K562 (cell line): Measurements from ENCODE around the gene IL26. TPM values are rescaled to one million over a fixed set of nuclear protein-coding genes. Genes with fewer than 3 reads are reported as not detected.

Experiments used
- ATAC-seq: fragments of 200-7000 bp; cut with Tn5 transposase; 3 replicates; pipeline ENCODE4 v1.9.1; 2020; ENCODE audit warnings: moderate library complexity
- BruUV-seq: library from RNA; stranded (reverse); fragments of 400-500 nt; replicated peaks from 2 replicates; lab custom pipeline; 2021; lab: Mats Ljungman, UMichigan
- CTCF ChIA-PET: fragments of 300-600 bp; formaldehyde crosslinking; extraction: SDS; loops from one replicate; lab custom pipeline; 2021; ENCODE audit warnings: low intra/inter-chr PET ratio; lab: Yijun Ruan, JAX
- POLR2A ChIA-PET: fragments of 300-600, 350-650 bp; sonication (Branson Sonifier 250); formaldehyde crosslinking; extraction: SDS; loops from one replicate; lab custom pipeline; 2021; ENCODE audit warnings: antibody characterized with exemption, inconsistent platforms; lab: Yijun Ruan, JAX
- DNase-seq, 4 experiments: peaks; one replicate each; pipeline versions ENCODE4 v3.0.0 to v3.0.0-alpha.2; 2011 to 2018; ENCODE audit warnings: low spot score in 3 of 4, mixed read lengths in 3 of 4; ENCODE audit errors: extremely low read depth in 1 of 4
- FAIRE-seq: peaks from 2 replicates; lab custom pipeline; 2011; peaks lifted over from hg19 to GRCh38; lab: Jason Lieb, UNC
- H2AFZ ChIP-seq: 2 replicates; pipeline ENCODE4 v1.6.0; 2011; ENCODE audit warnings: low read depth, low read length, control low read depth, inconsistent platforms
- H3K27ac ChIP-seq: fragments of 200-600 bp; 3 replicates; pipeline ENCODE4 v1.8.0; 2011; ENCODE audit warnings: low read depth, mild to moderate bottlenecking, control low read depth, inconsistent platforms, low read length, moderate library complexity, mixed read lengths; ENCODE audit errors: extremely low read depth
- H3K27me3 ChIP-seq, 2 experiments: fragments of 300-600 bp in 1 of 2; 2 replicates in 1 of 2; 3 replicates in 1 of 2; pipeline versions ENCODE4 v1.6.0 to v1.8.0; 2011; ENCODE audit warnings: inconsistent platforms in 2 of 2, low read length in 2 of 2, mild to moderate bottlenecking in 1 of 2, mixed read lengths in 1 of 2, moderate library complexity in 1 of 2; ENCODE audit not compliant: control insufficient read depth in 2 of 2, insufficient read depth in 2 of 2
- H3K36me3 ChIP-seq: fragments of 300-600 bp; 3 replicates; pipeline ENCODE4 v1.8.0; 2011; ENCODE audit warnings: mild to moderate bottlenecking, low read length, inconsistent platforms; ENCODE audit not compliant: control insufficient read depth, insufficient read depth
- H3K4me1 ChIP-seq, 2 experiments: fragments of 200-600 bp in 1 of 2; replicated peaks in 1 of 2; 2 replicates in 1 of 2; 3 replicates in 1 of 2; pipeline versions ENCODE4 v1.5.1 to v1.8.0; 2011; ENCODE audit warnings: inconsistent platforms in 2 of 2, low read length in 2 of 2, mild to moderate bottlenecking in 1 of 2, mixed read lengths in 1 of 2, moderate library complexity in 1 of 2; ENCODE audit not compliant: control insufficient read depth in 2 of 2, insufficient read depth in 2 of 2
- H3K4me2 ChIP-seq: 2 replicates; pipeline ENCODE4 v1.6.1; 2011; ENCODE audit warnings: low read length, control low read depth, inconsistent platforms, mixed read lengths; ENCODE audit not compliant: insufficient read depth
- H3K4me3 ChIP-seq: fragments of 200-600 bp; sonication (generic), shearing (Covaris generic); 2 replicates; pipeline ENCODE4 v1.5.1; 2016; ENCODE audit warnings: control low read depth, inconsistent platforms
- H3K79me2 ChIP-seq: fragments of 200-600 bp; 3 replicates; pipeline ENCODE4 v1.8.0; 2011; ENCODE audit warnings: low read length, inconsistent platforms; ENCODE audit not compliant: control insufficient read depth, insufficient read depth
- H3K9ac ChIP-seq, 2 experiments: 2 replicates each; pipeline versions ENCODE4 v1.6.0 to v1.6.1; 2011; ENCODE audit warnings: low read depth in 2 of 2, low read length in 2 of 2, control low read depth in 1 of 2, inconsistent platforms in 1 of 2, mild to moderate bottlenecking in 1 of 2, mixed read lengths in 1 of 2; ENCODE audit not compliant: insufficient read depth in 1 of 2
- H3K9me1 ChIP-seq: one replicate; pipeline ENCODE4 v1.6.0; 2011; ENCODE audit warnings: inconsistent platforms, mild to moderate bottlenecking, low read length, moderate library complexity; ENCODE audit not compliant: control insufficient read depth, insufficient read depth
- H3K9me3 ChIP-seq: replicated peaks from 2 replicates; pipeline ENCODE4 v1.5.1; 2011; ENCODE audit warnings: low read depth, low read length, inconsistent platforms; ENCODE audit not compliant: control insufficient read depth, insufficient read depth
- H4K20me1 ChIP-seq: replicated peaks from 2 replicates; pipeline ENCODE4 v1.6.1; 2011; ENCODE audit warnings: low read length, inconsistent platforms, mixed read lengths; ENCODE audit not compliant: control insufficient read depth, insufficient read depth
- ETV1 ChIP-seq: fragments of 450-650 bp; conservative IDR thresholded peaks from 2 replicates; pipeline ENCODE4 v1.6.1; 2016; ENCODE audit warnings: missing genetic modification characterization, control low read depth, low read depth, missing compliant biosample characterization
- FOSL1 ChIP-seq: fragments of 200-800 bp; sonication (Bioruptor generic); conservative IDR thresholded peaks from 2 replicates; pipeline ENCODE4 v1.6.1; 2016; ENCODE audit warnings: missing genetic modification characterization, missing compliant biosample characterization
- RCOR1 ChIP-seq, 2 experiments: IDR thresholded peaks; 2 replicates each; pipeline ENCODE4 v1.6.1; 2012; ENCODE audit warnings: low read depth in 2 of 2, low read length in 2 of 2, borderline replicate concordance in 1 of 2, improper control_type of control experiment in 1 of 2
- ZNF217 ChIP-seq: sonication (generic); formaldehyde crosslinking; IDR thresholded peaks from 2 replicates; pipeline ENCODE4 v1.8.0; 2022; ENCODE audit warnings: mild to moderate bottlenecking, missing genetic modification reagents
- WGBS: fragments of 100-300 bp; shearing (Covaris generic); methylation state at CpG from one replicate; pipeline ENCODE4 v1.1.6; 2016; ENCODE audit warnings: low coverage, mixed read lengths; ENCODE audit not compliant: insufficient coverage; ENCODE audit errors: missing lambda C conversion rate; 5-methylcytosine and 5-hydroxymethylcytosine counted together
- in situ Hi-C: fragments of 300-500 bp; cut with MboI; formaldehyde crosslinking; loops from 4 replicates; pipeline ENCODE4 v1.15.0; 2018; ENCODE audit warnings: inconsistent platforms, mixed read lengths
- intact Hi-C: fragments of 100-400 bp; cut with micrococcal nuclease; formaldehyde crosslinking; loops from 2 replicates; pipeline ENCODE4 v1.14.2; 2022
- polyA plus RNA-seq, 8 experiments: library from polyadenylated mRNA; depleted of rRNA in 4 of 8; stranded (reverse) in 5 of 8; unstranded in 3 of 8; fragments of >200 nt; fragmentation: Nextera tagmentation in 2 of 8; fragmentation: Illumina TruSeq in 1 of 8; extraction: Ambion mirVana in 2 of 8; extraction: Trizol in 1 of 8; gene quantifications; 2 replicates each; pipeline versions ENCODE4 v1.2.1 to v1.2.3, GENCODE V29; 2011 to 2014; ENCODE audit warnings: inconsistent platforms in 1 of 8, missing spikeins in 1 of 8
- total RNA-seq, 7 experiments: library from RNA; depleted of rRNA in 6 of 7; stranded (reverse); fragments of >200 nt in 6 of 7; fragmentation: Illumina TruSeq in 2 of 7; extraction: Trizol in 2 of 7; gene quantifications; 2 replicates each; pipeline versions ENCODE4 v1.2.1 to v1.2.3, GENCODE V29; 2011 to 2021; ENCODE audit warnings: low replicate concordance in 1 of 7
- TF ChIP-seq, protein P1 (sequence below), 2 experiments: IDR thresholded peaks; 2 replicates each; pipeline ENCODE4 v1.6.1; 2012; ENCODE audit warnings: improper control_type of control experiment in 2 of 2, low read depth in 2 of 2, low read length in 2 of 2, borderline replicate concordance in 1 of 2

Gene IL26
- total and polyA plus RNA-seq, 9 of the 15 experiments (the other 6 are each of a cell fraction or from before 2014, with no cell fraction given), result not detected

DNA sequence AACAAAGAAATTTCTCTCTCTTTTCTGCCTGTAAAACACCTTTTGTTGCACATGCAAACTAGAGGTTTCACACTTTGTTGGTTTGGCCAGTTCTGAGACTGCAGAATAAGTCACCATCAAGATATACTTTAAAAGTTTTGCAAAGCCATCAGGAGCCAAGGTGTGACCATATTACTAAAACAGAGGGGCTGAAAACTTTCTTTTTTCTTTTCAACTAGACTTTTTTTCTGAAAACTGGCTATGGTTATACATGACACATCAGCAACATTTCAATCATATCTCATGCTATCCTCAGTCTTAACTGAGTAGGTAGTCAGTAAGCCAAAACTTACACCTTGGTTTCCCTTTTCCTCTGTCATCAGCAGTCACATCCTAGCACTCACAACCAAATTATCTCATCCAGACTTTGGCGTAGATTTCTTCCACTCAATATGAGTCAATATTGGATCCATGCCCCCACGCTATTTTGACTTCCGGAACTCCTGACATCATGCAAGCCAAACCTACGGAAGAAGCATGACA is 62.0 kb downstream of the IL26 start:
- DNase-seq, result no peak
- POLR2A ChIA-PET, result no interaction called here

More for the DNA sequence above, 62.0 kb downstream of the IL26 start:
- Histone ChIP-seq H2AFZ (no peak overlapping the region), H3K27me3 (peaks cover 4 to 7% of the 10 kb centered on the region in 2 experiments; a peak in 3 of 5 replicates), H3K9ac (no peak overlapping the region), H4K20me1 (no peaks in the 10 kb centered on the region), H3K4me3 (no peak overlapping the region), H3K27ac (no peak overlapping the region), H3K4me1 (no peaks in the 10 kb centered on the region), H3K36me3 (no peaks in the 10 kb centered on the region), H3K9me1 (no peaks in the 10 kb centered on the region), H3K4me2 (no peak overlapping the region)
- intact Hi-C loops, result no loop called here
- ATAC-seq (no peak), FAIRE-seq (no peak)
- CTCF ChIA-PET, result no interaction called here
- BruUV-seq, result no TSS peak
- WGBS, result 0% methylated on average over 4 of the region's 4 CpGs
- TF ChIP-seq FOSL1 (tag) (0 out of 2 replicates have a peak, but pooled peaks have one; percentile 17), ETV1 (0 out of 2 replicates have a peak, but pooled peaks have one; percentile 32), ZNF217 (CRISPR knock-in tag) (no peak), RCOR1 (IDR thresholded peaks at IDR 0.05; ENCODE audit: borderline replicate concordance in 1 of 2, low read depth in 2 of 2, low read length in 2 of 2) (no peak)
- TF ChIP-seq, protein P1, sequence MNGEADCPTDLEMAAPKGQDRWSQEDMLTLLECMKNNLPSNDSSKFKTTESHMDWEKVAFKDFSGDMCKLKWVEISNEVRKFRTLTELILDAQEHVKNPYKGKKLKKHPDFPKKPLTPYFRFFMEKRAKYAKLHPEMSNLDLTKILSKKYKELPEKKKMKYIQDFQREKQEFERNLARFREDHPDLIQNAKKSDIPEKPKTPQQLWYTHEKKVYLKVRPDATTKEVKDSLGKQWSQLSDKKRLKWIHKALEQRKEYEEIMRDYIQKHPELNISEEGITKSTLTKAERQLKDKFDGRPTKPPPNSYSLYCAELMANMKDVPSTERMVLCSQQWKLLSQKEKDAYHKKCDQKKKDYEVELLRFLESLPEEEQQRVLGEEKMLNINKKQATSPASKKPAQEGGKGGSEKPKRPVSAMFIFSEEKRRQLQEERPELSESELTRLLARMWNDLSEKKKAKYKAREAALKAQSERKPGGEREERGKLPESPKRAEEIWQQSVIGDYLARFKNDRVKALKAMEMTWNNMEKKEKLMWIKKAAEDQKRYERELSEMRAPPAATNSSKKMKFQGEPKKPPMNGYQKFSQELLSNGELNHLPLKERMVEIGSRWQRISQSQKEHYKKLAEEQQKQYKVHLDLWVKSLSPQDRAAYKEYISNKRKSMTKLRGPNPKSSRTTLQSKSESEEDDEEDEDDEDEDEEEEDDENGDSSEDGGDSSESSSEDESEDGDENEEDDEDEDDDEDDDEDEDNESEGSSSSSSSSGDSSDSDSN (IDR thresholded peaks at IDR 0.05; ENCODE audit: borderline replicate concordance in 1 of 2, low read depth in 2 of 2, low read length in 2 of 2), result no peak
- TF ChIP-seq, all 486 proteins: peak for 2
- in situ Hi-C loops, result no loop called here
- H3K79me2 ChIP-seq, result no peaks in the 10 kb centered on the region
- H3K9me3 ChIP-seq, result no peaks in the 10 kb centered on the region
